Loucy (cell line): Measurements from ENCODE around the gene ADAMTSL2.

Experiments
- H2AFZ ChIP-seq: fragments of 200-600 bp; sonication (generic); 2 replicates; pipeline ENCODE4 v1.6.0; 2016; ENCODE audit warnings: antibody characterized with exemption, mild to moderate bottlenecking, low read length, moderate library complexity
- H3F3A ChIP-seq: fragments of 200-600 bp; 2 replicates; pipeline ENCODE4 v1.6.0; 2016; ENCODE audit warnings: antibody characterized with exemption, low read depth, mild to moderate bottlenecking
- H3K27me3 ChIP-seq: fragments of 200-600 bp; sonication (generic); 2 replicates; pipeline ENCODE4 v1.6.1; 2014; ENCODE audit warnings: low read length, mild to moderate bottlenecking; ENCODE audit not compliant: insufficient read depth, poor library complexity, severe bottlenecking
- H3K36me3 ChIP-seq: fragments of 200-600 bp; sonication (generic); 2 replicates; pipeline ENCODE4 v1.6.1; 2016; ENCODE audit warnings: low read length; ENCODE audit not compliant: insufficient read depth
- H3K4me1 ChIP-seq: fragments of 200-600 bp; sonication (generic); 2 replicates; pipeline ENCODE4 v1.5.1; 2014; ENCODE audit warnings: low read length, mild to moderate bottlenecking; ENCODE audit not compliant: insufficient read depth, poor library complexity, severe bottlenecking
- H3K4me2 ChIP-seq: fragments of 200-600 bp; sonication (generic); 2 replicates; pipeline ENCODE4 v1.6.0; 2014; ENCODE audit warnings: antibody characterized with exemption, low read length, low read depth, mild to moderate bottlenecking; ENCODE audit not compliant: poor library complexity, severe bottlenecking
- H3K4me3 ChIP-seq: fragments of 200-600 bp; sonication (generic); 2 replicates; pipeline ENCODE4 v1.5.1; 2014; ENCODE audit warnings: low read length, mild to moderate bottlenecking, mixed read lengths; ENCODE audit not compliant: poor library complexity, severe bottlenecking
- H3K79me2 ChIP-seq: fragments of 200-600 bp; sonication (generic); 2 replicates; pipeline ENCODE4 v1.6.1; 2014; ENCODE audit warnings: low read length; ENCODE audit not compliant: insufficient read depth
- H3K9ac ChIP-seq: fragments of 200-600 bp; sonication (generic); 2 replicates; pipeline ENCODE4 v1.6.0; 2014; ENCODE audit warnings: mild to moderate bottlenecking, low read depth, low read length, moderate library complexity; ENCODE audit not compliant: poor library complexity, severe bottlenecking
- H3K9me2 ChIP-seq: fragments of 200-600 bp; sonication (generic); replicated peaks from 2 replicates; pipeline ENCODE4 v1.6.1; 2016; ENCODE audit warnings: low read depth, low read length, mixed read lengths
- H3K9me3 ChIP-seq: fragments of 200-600 bp; sonication (generic); 2 replicates; pipeline ENCODE4 v1.6.1; 2014; ENCODE audit warnings: mild to moderate bottlenecking, antibody characterized with exemption, low read length, low read depth; ENCODE audit not compliant: insufficient read depth
- H4K20me1 ChIP-seq: fragments of 200-600 bp; sonication (generic); 2 replicates; pipeline ENCODE4 v1.6.0; 2014; ENCODE audit warnings: antibody characterized with exemption, low read length, mild to moderate bottlenecking; ENCODE audit not compliant: insufficient read depth, poor library complexity, severe bottlenecking
- EZH2phosphoT487 ChIP-seq: fragments of 200-600 bp; IDR thresholded peaks from 2 replicates; pipeline ENCODE4 v1.6.1; 2018; ENCODE audit warnings: antibody characterized with exemption, mild to moderate bottlenecking, moderate library complexity, borderline replicate concordance
- TF ChIP-seq, protein P1 (sequence below): fragments of 200-600 bp; sonication (generic); conservative IDR thresholded peaks from 2 replicates; pipeline ENCODE4 v1.5.1; 2014; ENCODE audit warnings: mild to moderate bottlenecking, antibody characterized with exemption, low read length

ADAMTSL2 gene

DNA sequence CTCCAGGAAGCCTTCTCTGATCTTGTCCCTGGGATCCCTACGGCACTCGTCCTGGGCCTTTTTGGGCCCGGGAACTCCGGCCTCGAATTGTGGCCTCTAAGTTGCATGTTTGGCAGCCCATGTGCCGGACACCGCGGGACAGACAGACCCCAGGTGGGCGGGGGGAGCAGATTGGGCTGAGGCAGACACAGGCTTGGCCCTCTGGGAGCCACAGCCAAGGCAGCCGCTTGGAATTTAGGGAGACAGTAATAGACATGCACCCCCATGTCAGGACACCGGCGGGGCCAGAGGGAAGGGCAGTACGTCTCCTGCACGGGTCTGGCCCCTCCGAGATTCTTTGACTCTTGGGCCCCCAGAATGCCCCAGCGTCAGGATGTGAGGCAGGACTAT is 36.2 kb downstream of the ADAMTSL2 start:
- no peak overlapping the region for H3K9ac ChIP-seq
- no peaks in the 10 kb centered on the region for H3K79me2 ChIP-seq
- no peak overlapping the region for H3K4me2 ChIP-seq
- no peaks in the 10 kb centered on the region for H3K27me3 ChIP-seq
- H4K20me1 ChIP-seq, result no peaks in the 10 kb centered on the region
- no peaks in the 10 kb centered on the region for H3K9me2 ChIP-seq
- H3F3A ChIP-seq, result no peaks in the 10 kb centered on the region
- peaks cover 10% of the 10 kb centered on the region for H3K4me1 ChIP-seq
- no peaks in the 10 kb centered on the region for H3K9me3 ChIP-seq
- no peaks in the 10 kb centered on the region for H3K36me3 ChIP-seq
- H3K4me3 ChIP-seq, result no peak overlapping the region
- H2AFZ ChIP-seq, result no peak overlapping the region
- TF ChIP-seq, protein P1, sequence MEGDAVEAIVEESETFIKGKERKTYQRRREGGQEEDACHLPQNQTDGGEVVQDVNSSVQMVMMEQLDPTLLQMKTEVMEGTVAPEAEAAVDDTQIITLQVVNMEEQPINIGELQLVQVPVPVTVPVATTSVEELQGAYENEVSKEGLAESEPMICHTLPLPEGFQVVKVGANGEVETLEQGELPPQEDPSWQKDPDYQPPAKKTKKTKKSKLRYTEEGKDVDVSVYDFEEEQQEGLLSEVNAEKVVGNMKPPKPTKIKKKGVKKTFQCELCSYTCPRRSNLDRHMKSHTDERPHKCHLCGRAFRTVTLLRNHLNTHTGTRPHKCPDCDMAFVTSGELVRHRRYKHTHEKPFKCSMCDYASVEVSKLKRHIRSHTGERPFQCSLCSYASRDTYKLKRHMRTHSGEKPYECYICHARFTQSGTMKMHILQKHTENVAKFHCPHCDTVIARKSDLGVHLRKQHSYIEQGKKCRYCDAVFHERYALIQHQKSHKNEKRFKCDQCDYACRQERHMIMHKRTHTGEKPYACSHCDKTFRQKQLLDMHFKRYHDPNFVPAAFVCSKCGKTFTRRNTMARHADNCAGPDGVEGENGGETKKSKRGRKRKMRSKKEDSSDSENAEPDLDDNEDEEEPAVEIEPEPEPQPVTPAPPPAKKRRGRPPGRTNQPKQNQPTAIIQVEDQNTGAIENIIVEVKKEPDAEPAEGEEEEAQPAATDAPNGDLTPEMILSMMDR, result no peak
- no peak for TF ChIP-seq EZH2phosphoT487

DNA sequence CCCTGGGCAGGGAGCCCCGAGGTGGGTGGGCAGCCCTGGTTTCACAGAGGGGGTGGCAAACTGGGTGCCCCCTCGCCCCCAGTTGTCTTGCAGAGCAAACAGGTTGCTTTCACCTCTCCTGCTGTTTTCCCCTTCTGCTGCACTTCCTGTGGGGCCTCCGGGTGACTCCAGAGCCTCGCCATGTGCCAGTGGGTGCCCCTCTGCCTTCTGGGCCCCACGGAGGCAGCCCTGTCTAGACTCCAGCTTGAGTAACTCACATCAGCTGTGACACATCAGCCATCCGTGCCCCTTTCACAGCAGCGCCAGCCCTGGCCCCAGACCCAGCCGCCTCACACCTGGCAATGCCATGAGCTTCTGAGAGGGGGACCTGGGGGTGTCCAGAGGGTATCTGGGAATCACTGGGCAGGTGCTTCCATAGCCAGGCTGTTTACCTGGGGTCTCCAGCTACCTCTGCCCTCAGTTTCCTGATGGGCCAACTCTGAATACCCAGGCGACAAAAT is 36.9 kb downstream of the ADAMTSL2 start:
- H3K36me3 ChIP-seq, result no peaks in the 10 kb centered on the region
- no peaks in the 10 kb centered on the region for H3K27me3 ChIP-seq
- no peak for TF ChIP-seq EZH2phosphoT487
- TF ChIP-seq, protein P1, result no peak
- no peaks in the 10 kb centered on the region for H3F3A ChIP-seq
- H3K9me3 ChIP-seq, result no peaks in the 10 kb centered on the region
- peak overlapping the region; percentile 20 for H3K4me2 ChIP-seq
- no peak overlapping the region for H3K4me3 ChIP-seq
- peaks cover 10% of the 10 kb centered on the region for H3K4me1 ChIP-seq
- no peaks in the 10 kb centered on the region for H3K9me2 ChIP-seq
- peak overlapping the region; percentile 57 for H3K9ac ChIP-seq
- H2AFZ ChIP-seq, result no peak overlapping the region
- no peaks in the 10 kb centered on the region for H3K79me2 ChIP-seq
- H4K20me1 ChIP-seq, result no peaks in the 10 kb centered on the region

DNA sequence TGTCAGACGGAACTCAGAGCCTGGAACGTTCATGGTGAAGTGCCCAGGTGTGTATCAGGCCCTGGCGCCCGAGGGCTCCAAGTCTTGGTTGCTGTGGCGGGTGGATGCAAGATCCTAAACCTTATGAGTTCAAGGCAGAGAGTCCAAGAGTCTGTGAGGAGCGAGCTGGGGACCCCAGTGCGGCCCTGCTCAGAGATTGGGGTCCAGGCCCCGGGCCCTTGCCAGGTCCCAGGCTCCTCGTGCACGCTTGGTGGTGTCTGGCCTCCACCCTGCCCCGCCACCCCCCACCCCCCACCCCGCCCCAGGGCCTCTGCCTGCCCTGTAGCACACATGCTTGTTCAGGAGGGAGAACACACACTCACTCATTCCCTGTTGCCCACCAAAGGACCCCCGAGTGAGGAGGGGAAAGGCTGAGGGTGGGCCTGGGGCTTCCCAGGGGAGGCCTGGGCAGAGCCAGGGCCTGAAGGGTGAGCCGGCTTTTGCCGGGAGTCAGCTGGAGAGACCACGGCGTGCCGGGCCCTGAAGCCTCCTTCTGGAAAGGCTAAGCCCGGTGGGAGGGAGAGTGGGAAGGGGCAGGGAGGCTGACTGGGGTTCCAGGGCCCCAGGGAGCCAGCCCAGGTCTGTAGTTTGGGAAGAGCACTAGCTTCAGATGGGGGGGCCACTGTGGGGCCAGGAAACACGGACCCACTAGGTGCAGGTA is 37.5 kb downstream of the ADAMTSL2 start:
- Histone ChIP-seq H3K27me3 (no peaks in the 10 kb centered on the region), H2AFZ (no peak overlapping the region), H3K36me3 (no peaks in the 10 kb centered on the region), H3K4me3 (no peak overlapping the region), H4K20me1 (no peaks in the 10 kb centered on the region), H3K9me3 (no peaks in the 10 kb centered on the region), H3K9ac (peak overlapping the region; percentile 57), H3K9me2 (no peaks in the 10 kb centered on the region), H3K79me2 (no peaks in the 10 kb centered on the region), H3K4me2 (peak overlapping the region; percentile 20), H3F3A (no peaks in the 10 kb centered on the region), H3K4me1 (peaks cover 10% of the 10 kb centered on the region)
- TF ChIP-seq, protein P1, result no peak
- TF ChIP-seq EZH2phosphoT487, result no peak
